Smooth muscle cell (in vitro differentiated cells): ENCODE measurements around the gene SP5. TPM values are rescaled to one million over a fixed set of nuclear protein-coding genes. Genes with fewer than 3 reads are reported as not detected.
A peak's percentile ranks its signal among the peaks of the same experiment; 100 is the strongest.

Experiments used
- DNase-seq: peaks from one replicate; lab custom pipeline; 2025; ENCODE audit not compliant: unreplicated experiment; lab: John Stamatoyannopoulos, UW
- H2AFZ ChIP-seq: fragments of 200-600 bp; sonication (generic); 2 replicates; pipeline ENCODE4 v1.6.0; 2016; ENCODE audit warnings: antibody characterized with exemption, low read depth, mild to moderate bottlenecking
- H3F3A ChIP-seq: fragments of 200-600 bp; sonication (generic); 2 replicates; pipeline ENCODE4 v1.6.0; 2017; ENCODE audit warnings: antibody characterized with exemption, low read depth
- H3K27ac ChIP-seq: fragments of 200-600 bp; sonication (generic); 2 replicates; pipeline ENCODE4 v1.5.1; 2016; ENCODE audit warnings: low read depth, mild to moderate bottlenecking
- H3K27me3 ChIP-seq: fragments of 200-600 bp; sonication (generic); 2 replicates; pipeline ENCODE4 v1.6.1; 2016; ENCODE audit warnings: low read depth, mild to moderate bottlenecking
- H3K36me3 ChIP-seq: fragments of 200-600 bp; sonication (generic); 2 replicates; pipeline ENCODE4 v1.5.1; 2016; ENCODE audit warnings: low read depth
- H3K4me1 ChIP-seq: fragments of 200-600 bp; sonication (generic); 2 replicates; pipeline ENCODE4 v1.5.1; 2016; ENCODE audit warnings: low read depth
- H3K4me2 ChIP-seq: fragments of 200-600 bp; sonication (generic); 2 replicates; pipeline ENCODE4 v1.6.0; 2016; ENCODE audit warnings: mild to moderate bottlenecking
- H3K4me3 ChIP-seq: fragments of 200-600 bp; sonication (generic); 2 replicates; pipeline ENCODE4 v1.5.1; 2016; ENCODE audit warnings: mild to moderate bottlenecking
- H3K79me2 ChIP-seq: fragments of 200-600 bp; sonication (generic); 2 replicates; pipeline ENCODE4 v1.6.0; 2016; ENCODE audit warnings: low read depth, mild to moderate bottlenecking
- H3K9ac ChIP-seq: fragments of 200-600 bp; sonication (generic); 2 replicates; pipeline ENCODE4 v1.6.0; 2016; ENCODE audit warnings: low read depth
- H3K9me3 ChIP-seq: fragments of 200-600 bp; sonication (generic); replicated peaks from 2 replicates; pipeline ENCODE4 v1.5.1; 2016; ENCODE audit warnings: low read depth
- H4K20me1 ChIP-seq: fragments of 200-600 bp; sonication (generic); 2 replicates; pipeline ENCODE4 v1.6.0; 2016; ENCODE audit warnings: low read depth
- CTCF ChIP-seq: fragments of 200-600 bp; sonication (generic); IDR thresholded peaks from 2 replicates; pipeline ENCODE4 v1.5.1; 2017; ENCODE audit warnings: borderline replicate concordance, mild to moderate bottlenecking, antibody characterized with exemption; ENCODE audit not compliant: insufficient read depth, poor library complexity, severe bottlenecking
- WGBS: methylation state at CpG from one replicate; pipeline ENCODE4 v1.1.7; 2016; ENCODE audit warnings: low lambda C conversion rate; 5-methylcytosine and 5-hydroxymethylcytosine counted together
- polyA plus RNA-seq: library from polyadenylated mRNA; unstranded; fragments of >200 nt; fragmentation: Nextera tagmentation; extraction: Ambion mirVana; gene quantifications from 2 replicates; pipeline ENCODE4 v1.2.1, GENCODE V29; 2016
- total RNA-seq: library from RNA; depleted of rRNA; stranded (reverse); fragments of >200 nt; gene quantifications from 2 replicates; pipeline ENCODE4 v1.2.3, GENCODE V29; 2014

The SP5 gene
- total and polyA plus RNA-seq, 2 experiments from 2014 or later, result not detected

- peak; percentile 66 for TF ChIP-seq CTCF
- Histone ChIP-seq H3K9me3 (no peaks in the 10 kb centered on the region), H3K36me3 (no peaks in the 10 kb centered on the region), H3K4me3 (peak overlapping the region; percentile 67), H3K4me2 (peak overlapping the region; percentile 93), H3K79me2 (no peaks in the 10 kb centered on the region), H4K20me1 (no peaks in the 10 kb centered on the region), H3K4me1 (peaks cover 42% of the 10 kb centered on the region), H3F3A (no peaks in the 10 kb centered on the region), H2AFZ (no peak overlapping the region), H3K27ac (no peak overlapping the region), H3K27me3 (peaks cover 89% of the 10 kb centered on the region), H3K9ac (no peak overlapping the region)
- WGBS, result 2% methylated on average over 72 of the region's 74 CpGs
- DNase-seq, result no peak
Observed at GRCh38 chr2:170716851-170717598, 1.9 kb downstream of the SP5 start.

- no peaks in the 10 kb centered on the region for H4K20me1 ChIP-seq
- no peaks in the 10 kb centered on the region for H3K36me3 ChIP-seq
- no peaks in the 10 kb centered on the region for H3K79me2 ChIP-seq
- H3K27ac ChIP-seq, result no peak overlapping the region
- 5% methylated on average over 10 of the region's 10 CpGs for WGBS
- DNase-seq, result no peak
- H3K4me3 ChIP-seq, result peak overlapping the region; percentile 67
- H3F3A ChIP-seq, result no peaks in the 10 kb centered on the region
- H3K4me1 ChIP-seq, result peaks cover 36% of the 10 kb centered on the region
- no peaks in the 10 kb centered on the region for H3K9me3 ChIP-seq
- H3K9ac ChIP-seq, result no peak overlapping the region
- peak overlapping the region; percentile 93 for H3K4me2 ChIP-seq
- no peak overlapping the region for H2AFZ ChIP-seq
- TF ChIP-seq CTCF, result no peak
- H3K27me3 ChIP-seq, result peaks cover 83% of the 10 kb centered on the region
Observed at GRCh38 chr2:170717599-170717963, 2.4 kb downstream of the SP5 start.

- 13% methylated on average over 18 of the region's 18 CpGs for WGBS
- Histone ChIP-seq H4K20me1 (no peaks in the 10 kb centered on the region), H3K4me2 (no peak overlapping the region), H3F3A (no peaks in the 10 kb centered on the region), H3K27ac (no peak overlapping the region), H3K27me3 (peaks cover 78% of the 10 kb centered on the region), H3K36me3 (no peaks in the 10 kb centered on the region), H2AFZ (no peak overlapping the region), H3K9me3 (no peaks in the 10 kb centered on the region), H3K9ac (no peak overlapping the region), H3K4me1 (peaks cover 32% of the 10 kb centered on the region), H3K79me2 (no peaks in the 10 kb centered on the region), H3K4me3 (peak overlapping the region; percentile 67)
- no peak for TF ChIP-seq CTCF
- no peak for DNase-seq
Observed at GRCh38 chr2:170717991-170718589, 3.0 kb downstream of the SP5 start.

- no peaks in the 10 kb centered on the region for H3K36me3 ChIP-seq
- H2AFZ ChIP-seq, result no peak overlapping the region
- no peaks in the 10 kb centered on the region for H3K9me3 ChIP-seq
- TF ChIP-seq CTCF, result no peak
- H4K20me1 ChIP-seq, result no peaks in the 10 kb centered on the region
- no peak overlapping the region for H3K27ac ChIP-seq
- DNase-seq, result no peak
- peaks cover 25% of the 10 kb centered on the region for H3K4me1 ChIP-seq
- no peak overlapping the region for H3K9ac ChIP-seq
- no peak overlapping the region for H3K4me3 ChIP-seq
- peaks cover 61% of the 10 kb centered on the region for H3K27me3 ChIP-seq
- no peaks in the 10 kb centered on the region for H3K79me2 ChIP-seq
- 52% methylated on average over 1 of the region's 1 CpG for WGBS
- H3F3A ChIP-seq, result no peaks in the 10 kb centered on the region
- H3K4me2 ChIP-seq, result no peak overlapping the region
Observed at GRCh38 chr2:170719810-170720209, 4.7 kb downstream of the SP5 start.
